HG02763 (cell line): Measurements from ENCODE around the gene RASEF.
"Not testable (repeated sequence)": the region's sequence is repeated elsewhere in the genome, so short reads cannot be mapped to it uniquely, and the experiment has no call there.

Experiments
- ATAC-seq: cut with Tn5 transposase; IDR thresholded peaks from one replicate; pipeline ENCODE4 v1.9.1; 2021; ENCODE audit warnings: mild to moderate bottlenecking, moderate library complexity; ENCODE audit not compliant: unreplicated experiment

RASEF gene

GRCh38 chr9:82981552-82981951 lies 81.4 kb downstream of the RASEF start:
- ATAC-seq: no peak

GRCh38 chr9:82975176-82975575 lies 87.8 kb downstream of the RASEF start:
- ATAC-seq: no peak

- ATAC-seq: no peak
Measured at GRCh38 chr9:82972446-82972845, 90.5 kb downstream of the RASEF start.

- ATAC-seq: no peak
Measured at GRCh38 chr9:82970359-82970758, 92.6 kb downstream of the RASEF start.

- ATAC-seq: no peak
Measured at GRCh38 chr9:82969291-82969690, 93.7 kb downstream of the RASEF start.

- no peak for ATAC-seq
Measured at GRCh38 chr9:82968816-82969215, 94.1 kb downstream of the RASEF start.

GRCh38 chr9:82968388-82968787 lies 94.6 kb downstream of the RASEF start:
- no peak for ATAC-seq

- peak; percentile 94 for ATAC-seq
Measured at GRCh38 chr9:82961504-82962125, 101.3 kb downstream of the RASEF start.

GRCh38 chr9:82957529-82958379 lies 105.2 kb downstream of the RASEF start:
- no peak for ATAC-seq

GRCh38 chr9:82949203-82949602 lies 113.7 kb downstream of the RASEF start:
- no peak for ATAC-seq

GRCh38 chr9:82940376-82940775 lies 122.6 kb downstream of the RASEF start:
- ATAC-seq: no peak

GRCh38 chr9:82939451-82939850 lies 123.5 kb downstream of the RASEF start:
- ATAC-seq: no peak

- no peak for ATAC-seq
Measured at GRCh38 chr9:82938426-82939218, 124.3 kb downstream of the RASEF start.

GRCh38 chr9:82936561-82936960 lies 126.4 kb downstream of the RASEF start:
- ATAC-seq: not testable (repeated sequence)

GRCh38 chr9:82934949-82935348 lies 128.0 kb downstream of the RASEF start:
- no peak for ATAC-seq

- ATAC-seq: not testable (repeated sequence)
Measured at GRCh38 chr9:82934025-82934424, 128.9 kb downstream of the RASEF start.

- ATAC-seq: no peak
Measured at GRCh38 chr9:82930116-82930515, 132.8 kb downstream of the RASEF start.
